GM23338 (cell line): ENCODE data around the gene TIMM50. TPM values are rescaled to one million over a fixed set of nuclear protein-coding genes. Genes with fewer than 3 reads are reported as not detected.
A peak's percentile ranks its signal among the peaks of the same experiment; 100 is the strongest.

Experiments used
- ATAC-seq: fragments of 200-7000 bp; cut with Tn5 transposase; 3 replicates; pipeline ENCODE4 v1.9.1; 2020
- DNase-seq: peaks from one replicate; pipeline ENCODE4 v3.0.0-alpha.2; 2015; ENCODE audit warnings: low spot score
- H2AFZ ChIP-seq: fragments of 200-600 bp; sonication (generic); 2 replicates; pipeline ENCODE4 v1.8.0; 2016; ENCODE audit warnings: antibody characterized with exemption, mild to moderate bottlenecking, moderate library complexity
- H3F3A ChIP-seq: fragments of 200-600 bp; sonication (generic); replicated peaks from 2 replicates; pipeline ENCODE4 v1.8.0; 2017; ENCODE audit warnings: antibody characterized with exemption, mixed run types, low read depth
- H3K27ac ChIP-seq: fragments of 200-600 bp; sonication (generic); 2 replicates; pipeline ENCODE4 v1.6.1; 2016; ENCODE audit warnings: low read depth
- H3K27me3 ChIP-seq: fragments of 200-600 bp; sonication (generic); 2 replicates; pipeline ENCODE4 v1.8.0; 2016; ENCODE audit warnings: mild to moderate bottlenecking, mixed run types, moderate library complexity; ENCODE audit not compliant: insufficient read depth
- H3K36me3 ChIP-seq: fragments of 200-600 bp; sonication (generic); 2 replicates; pipeline ENCODE4 v1.8.0; 2016; ENCODE audit warnings: mild to moderate bottlenecking; ENCODE audit not compliant: insufficient read depth
- H3K4me1 ChIP-seq: fragments of 200-600 bp; sonication (generic); 2 replicates; pipeline ENCODE4 v1.8.0; 2016; ENCODE audit warnings: mild to moderate bottlenecking, moderate library complexity; ENCODE audit not compliant: insufficient read depth
- H3K4me2 ChIP-seq: fragments of 200-600 bp; sonication (generic); 2 replicates; pipeline ENCODE4 v1.7.1; 2017; ENCODE audit warnings: mixed run types
- H3K4me3 ChIP-seq: fragments of 200-600 bp; sonication (generic); 2 replicates; pipeline ENCODE4 v1.6.1; 2016; ENCODE audit warnings: mixed run types
- H3K79me2 ChIP-seq: fragments of 200-600 bp; sonication (generic); replicated peaks from 2 replicates; pipeline ENCODE4 v1.8.0; 2017; ENCODE audit warnings: mild to moderate bottlenecking; ENCODE audit not compliant: insufficient read depth
- H3K9me2 ChIP-seq: fragments of 200-600 bp; sonication (generic); 2 replicates; pipeline ENCODE4 v1.8.0; 2017; ENCODE audit not compliant: insufficient read depth
- H4K20me1 ChIP-seq: fragments of 200-600 bp; sonication (generic); replicated peaks from 2 replicates; pipeline ENCODE4 v1.8.0; 2017; ENCODE audit warnings: mild to moderate bottlenecking; ENCODE audit not compliant: insufficient read depth
- H3K27ac Mint-ChIP-seq: 2 replicates; pipeline ENCODE4 v1.8.0; 2020; ENCODE audit warnings: inconsistent platforms, mild to moderate bottlenecking, moderate library complexity, mixed read lengths
- H3K27me3 Mint-ChIP-seq: 3 replicates; pipeline ENCODE4 v1.8.0; 2022; ENCODE audit warnings: low read depth, mild to moderate bottlenecking, moderate library complexity, mixed read lengths, inconsistent platforms; ENCODE audit not compliant: insufficient read depth, poor library complexity
- H3K36me3 Mint-ChIP-seq: 3 replicates; pipeline ENCODE4 v1.8.0; 2021; ENCODE audit warnings: low read depth, mild to moderate bottlenecking, inconsistent platforms, moderate library complexity, mixed read lengths
- H3K4me1 Mint-ChIP-seq: 3 replicates; pipeline ENCODE4 v1.8.0; 2020; ENCODE audit warnings: mild to moderate bottlenecking, inconsistent platforms, mixed read lengths
- H3K4me3 Mint-ChIP-seq: 3 replicates; pipeline ENCODE4 v1.8.0; 2021; ENCODE audit warnings: moderate library complexity, mild to moderate bottlenecking, inconsistent platforms, mixed read lengths
- H3K9me3 Mint-ChIP-seq: 3 replicates; pipeline ENCODE4 v1.8.0; 2020; ENCODE audit warnings: moderate library complexity, mild to moderate bottlenecking, inconsistent platforms, mixed read lengths
- CREB1 ChIP-seq: fragments of 250-450 bp; sonication (Bioruptor Pico); IDR thresholded peaks from 2 replicates; pipeline ENCODE4 v1.5.0; 2020; ENCODE audit warnings: low read depth, mild to moderate bottlenecking, moderate library complexity
- CTCF ChIP-seq, 2 experiments: fragments of 200-600 bp in 1 of 2; sonication (generic) in 1 of 2; conservative IDR thresholded peaks; 2 replicates each; pipeline versions ENCODE4 v1.5.1 to v1.6.1; 2016 to 2017; ENCODE audit warnings: antibody characterized with exemption in 2 of 2, low read depth in 2 of 2, mild to moderate bottlenecking in 2 of 2, moderate library complexity in 1 of 2
- ETS1 ChIP-seq: IDR thresholded peaks from 2 replicates; pipeline ENCODE4 v1.6.1; 2016; ENCODE audit warnings: antibody characterized with exemption
- EZH2 ChIP-seq: fragments of 200-600 bp; sonication (generic); IDR thresholded peaks from one replicate; pipeline ENCODE4 v1.8.0; 2017; ENCODE audit warnings: antibody characterized with exemption, mild to moderate bottlenecking, low read depth; ENCODE audit not compliant: unreplicated experiment
- EZH2phosphoT487 ChIP-seq: fragments of 200-600 bp; sonication (generic); IDR thresholded peaks from one replicate; pipeline ENCODE4 v1.8.1; 2018; ENCODE audit warnings: antibody characterized with exemption; ENCODE audit not compliant: unreplicated experiment
- JUNB ChIP-seq: IDR thresholded peaks from one replicate; pipeline ENCODE4 v1.6.1; 2016; ENCODE audit warnings: antibody characterized with exemption; ENCODE audit not compliant: unreplicated experiment
- NANOG ChIP-seq: IDR thresholded peaks from 2 replicates; pipeline ENCODE4 v1.6.1; 2016; ENCODE audit warnings: antibody characterized with exemption, borderline replicate concordance
- POLR2AphosphoS5 ChIP-seq: IDR thresholded peaks from 2 replicates; pipeline ENCODE4 v1.6.1; 2016; ENCODE audit warnings: antibody characterized with exemption, low read depth
- REST ChIP-seq: IDR thresholded peaks from one replicate; pipeline ENCODE4 v1.6.1; 2018; ENCODE audit warnings: antibody characterized with exemption; ENCODE audit not compliant: unreplicated experiment
- STAT1 ChIP-seq: IDR thresholded peaks from one replicate; pipeline ENCODE4 v1.6.1; 2016; ENCODE audit warnings: antibody characterized with exemption; ENCODE audit not compliant: unreplicated experiment
- ZNF114 ChIP-seq: fragments of 250-450 bp; sonication (Bioruptor Pico); IDR thresholded peaks from 2 replicates; pipeline ENCODE4 v1.5.0; 2020; ENCODE audit warnings: mild to moderate bottlenecking, moderate library complexity
- ZNF331 ChIP-seq: fragments of 250-450 bp; sonication (Bioruptor Pico); IDR thresholded peaks from 2 replicates; pipeline ENCODE4 v1.5.0; 2020; ENCODE audit warnings: low read depth, mild to moderate bottlenecking, moderate library complexity
- ZNF462 ChIP-seq: fragments of 250-450 bp; sonication (Bioruptor Pico); IDR thresholded peaks from 2 replicates; pipeline ENCODE4 v1.5.0; 2020; ENCODE audit warnings: mild to moderate bottlenecking, moderate library complexity
- polyA plus RNA-seq: library from polyadenylated mRNA; unstranded; fragments of >200 nt; fragmentation: Nextera tagmentation; extraction: Ambion mirVana; gene quantifications from 2 replicates; pipeline ENCODE4 v1.2.1, GENCODE V29; 2016
- total RNA-seq: library from RNA; depleted of rRNA; stranded (reverse); fragments of >200 nt; shearing (Covaris generic); gene quantifications from 2 replicates; pipeline ENCODE4 v1.2.3, GENCODE V29; 2014

Gene TIMM50
- total and polyA plus RNA-seq, 2 experiments from 2014 or later, result 119 to 139 TPM

GRCh38 chr19:39449116-39449797, 31.4 kb upstream of the TIMM50 start:
- Mint-ChIP-seq H3K27me3 (peaks cover 14% of the 10 kb centered on the region), H3K36me3 (peaks cover 50% of the 10 kb centered on the region), H3K9me3 (peaks cover 4% of the 10 kb centered on the region; the same call in 1 of the 3 replicates), H3K4me3 (no peak overlapping the region; the same call in 2 of the 3 replicates), H3K4me1 (peaks cover 10% of the 10 kb centered on the region), H3K27ac (peak overlapping the region; percentile 68)
- no peak overlapping the region for H3K4me3 ChIP-seq
- H3F3A ChIP-seq, result no peaks in the 10 kb centered on the region
- peaks cover 92% of the 10 kb centered on the region for H3K79me2 ChIP-seq
- TF ChIP-seq NANOG, result no peak
- no peak for TF ChIP-seq ZNF462 (CRISPR knock-in tag)
- no peak for TF ChIP-seq EZH2phosphoT487
- TF ChIP-seq STAT1, result no peak
- no peak for TF ChIP-seq CREB1 (CRISPR knock-in tag)
- TF ChIP-seq ETS1, result no peak
- no peak for TF ChIP-seq ZNF331 (CRISPR knock-in tag)
- no peak for TF ChIP-seq ZNF114 (CRISPR knock-in tag)
- no peak for TF ChIP-seq EZH2
- no peak for TF ChIP-seq JUNB
- no peak for TF ChIP-seq CTCF (conservative IDR thresholded peaks at IDR 0.05; ENCODE audit: low read depth in 2 of 2)
- no peak for TF ChIP-seq REST
- TF ChIP-seq POLR2AphosphoS5, result no peak
- DNase-seq, result no peak
- H2AFZ ChIP-seq, result no peak overlapping the region
- H3K27ac ChIP-seq, result no peak overlapping the region
- H3K4me1 ChIP-seq, result peaks cover 4% of the 10 kb centered on the region; the same call in 1 of the 2 replicates
- no peaks in the 10 kb centered on the region; the same call in 1 of the 2 replicates for H3K36me3 ChIP-seq
- no peak for ATAC-seq
- H3K9me2 ChIP-seq, result no peaks in the 10 kb centered on the region
- H3K27me3 ChIP-seq, result no peaks in the 10 kb centered on the region
- H4K20me1 ChIP-seq, result peaks cover 31% of the 10 kb centered on the region
- no peak overlapping the region for H3K4me2 ChIP-seq
